Mesenchymal stem cell (in vitro differentiated cells and primary cell): ENCODE measurements around the gene KIF1B.
A peak's percentile ranks its signal among the peaks of the same experiment; 100 is the strongest.
"Not testable (repeated sequence)": the region's sequence is repeated elsewhere in the genome, so short reads cannot be mapped to it uniquely, and the experiment has no call there.

ENCODE experiments used
- DNase-seq: peaks from one replicate; pipeline ENCODE4 v3.0.0-alpha.2; 2013
- H2AFZ ChIP-seq: one replicate; pipeline ENCODE4 v1.6.1; 2013; ENCODE audit warnings: low read depth, mild to moderate bottlenecking, control low read depth, inconsistent platforms, low read length, moderate library complexity
- H2AK5ac ChIP-seq: 2 replicates; pipeline ENCODE4 v1.6.1; 2013; ENCODE audit warnings: low read length, moderate library complexity, mild to moderate bottlenecking, inconsistent platforms; ENCODE audit not compliant: severe bottlenecking
- H2BK120ac ChIP-seq: one replicate; pipeline ENCODE4 v1.6.1; 2013; ENCODE audit warnings: low read depth, mild to moderate bottlenecking, inconsistent platforms, low read length, moderate library complexity
- H2BK12ac ChIP-seq, 2 experiments: one replicate each; pipeline ENCODE4 v1.6.1; 2013; ENCODE audit warnings: inconsistent platforms in 2 of 2, low read length in 2 of 2, mild to moderate bottlenecking in 2 of 2, moderate library complexity in 2 of 2, control low read depth in 1 of 2
- H2BK15ac ChIP-seq: one replicate; pipeline ENCODE4 v1.6.1; 2013; ENCODE audit warnings: mild to moderate bottlenecking, low read depth, inconsistent platforms; ENCODE audit not compliant: poor library complexity, severe bottlenecking
- H2BK5ac ChIP-seq: 2 replicates; pipeline ENCODE4 v1.6.1; 2013; ENCODE audit warnings: low read depth, mild to moderate bottlenecking, low read length, control low read depth, inconsistent platforms; ENCODE audit not compliant: poor library complexity, severe bottlenecking
- H3K14ac ChIP-seq, 2 experiments: one replicate each; pipeline ENCODE4 v1.6.1; 2013; ENCODE audit warnings: inconsistent platforms in 2 of 2, low read length in 2 of 2, control low read depth in 1 of 2, mild to moderate bottlenecking in 1 of 2, moderate library complexity in 1 of 2
- H3K18ac ChIP-seq, 2 experiments: one replicate each; pipeline ENCODE4 v1.6.1; 2013; ENCODE audit warnings: inconsistent platforms in 2 of 2, low read length in 2 of 2, control low read depth in 1 of 2, low read depth in 1 of 2, mild to moderate bottlenecking in 1 of 2
- H3K23ac ChIP-seq, 2 experiments: one replicate each; pipeline ENCODE4 v1.6.1; 2013; ENCODE audit warnings: inconsistent platforms in 2 of 2, low read length in 2 of 2, mild to moderate bottlenecking in 2 of 2, moderate library complexity in 2 of 2, control low read depth in 1 of 2
- H3K27ac ChIP-seq: 2 replicates; pipeline ENCODE4 v1.5.1; 2013; ENCODE audit warnings: mild to moderate bottlenecking, moderate library complexity, low read length, control low read depth, inconsistent platforms; ENCODE audit not compliant: poor library complexity, severe bottlenecking
- H3K27me3 ChIP-seq, 2 experiments: 2 replicates each; pipeline versions ENCODE4 v1.6.1 to v1.7.0; 2013; ENCODE audit warnings: low read length in 2 of 2, mild to moderate bottlenecking in 2 of 2, moderate library complexity in 2 of 2, control low read depth in 1 of 2, inconsistent platforms in 1 of 2; ENCODE audit not compliant: control insufficient read depth in 1 of 2, insufficient read depth in 1 of 2
- H3K36me3 ChIP-seq, 2 experiments: 2 replicates each; pipeline versions ENCODE4 v1.6.1 to v1.7.0; 2013; ENCODE audit warnings: low read length in 2 of 2, control low read depth in 1 of 2, inconsistent platforms in 1 of 2, low read depth in 1 of 2, mild to moderate bottlenecking in 1 of 2; ENCODE audit not compliant: insufficient read depth in 2 of 2, control insufficient read depth in 1 of 2
- H3K4ac ChIP-seq, 2 experiments: one replicate each; pipeline ENCODE4 v1.6.1; 2013; ENCODE audit warnings: inconsistent platforms in 2 of 2, low read length in 2 of 2, mild to moderate bottlenecking in 2 of 2, moderate library complexity in 2 of 2, control low read depth in 1 of 2, low read depth in 1 of 2
- H3K4me1 ChIP-seq: 2 replicates; pipeline ENCODE4 v1.6.1; 2013; ENCODE audit warnings: low read depth, low read length, control low read depth; ENCODE audit not compliant: control insufficient read depth, insufficient read depth
- H3K4me2 ChIP-seq: 2 replicates; pipeline ENCODE4 v1.6.1; 2013; ENCODE audit warnings: low read length, mild to moderate bottlenecking, inconsistent platforms; ENCODE audit not compliant: poor library complexity, severe bottlenecking
- H3K4me3 ChIP-seq, 2 experiments: 2 replicates each; pipeline versions ENCODE4 v1.5.1 to v1.7.0; 2013; ENCODE audit warnings: low read length in 2 of 2, mild to moderate bottlenecking in 2 of 2, control low read depth in 1 of 2, low read depth in 1 of 2; ENCODE audit not compliant: insufficient read depth in 1 of 2
- H3K79me1 ChIP-seq: replicated peaks from 2 replicates; pipeline ENCODE4 v1.6.1; 2013; ENCODE audit warnings: mild to moderate bottlenecking, control low read depth, low read length, inconsistent platforms; ENCODE audit not compliant: poor library complexity, severe bottlenecking
- H3K9ac ChIP-seq: 2 replicates; pipeline ENCODE4 v1.7.0; 2013; ENCODE audit warnings: mild to moderate bottlenecking, low read length, moderate library complexity
- H3K9me3 ChIP-seq: 2 replicates; pipeline ENCODE4 v1.7.0; 2013; ENCODE audit warnings: mild to moderate bottlenecking, low read length; ENCODE audit not compliant: control insufficient read depth
- H4K8ac ChIP-seq: one replicate; pipeline ENCODE4 v1.6.1; 2013; ENCODE audit warnings: inconsistent platforms, mild to moderate bottlenecking, low read length, moderate library complexity
- H4K91ac ChIP-seq: one replicate; pipeline ENCODE4 v1.6.1; 2013; ENCODE audit warnings: mild to moderate bottlenecking, low read length, inconsistent platforms
- WGBS: methylation state at CpG from one replicate; pipeline ENCODE4 v1.1.7; 2013; ENCODE audit warnings: mixed read lengths; 5-methylcytosine and 5-hydroxymethylcytosine counted together

The KIF1B gene

GRCh38 chr1:10425826-10426534 is 215.6 kb downstream of the KIF1B start:
- not testable (repeated sequence) for H3K4ac ChIP-seq, H3K4me3 ChIP-seq, H3K4me1 ChIP-seq, H2BK5ac ChIP-seq, H3K27ac ChIP-seq, H2BK120ac ChIP-seq, H4K91ac ChIP-seq, H3K4me2 ChIP-seq, H2AK5ac ChIP-seq, H3K79me1 ChIP-seq, H3K18ac ChIP-seq, H3K23ac ChIP-seq, H3K27me3 ChIP-seq, H3K9me3 ChIP-seq, H2BK12ac ChIP-seq, H3K9ac ChIP-seq, DNase-seq, H2BK15ac ChIP-seq, H3K14ac ChIP-seq, H2AFZ ChIP-seq, H4K8ac ChIP-seq
- H3K36me3 ChIP-seq, result peaks cover 8 to 27% of the 10 kb centered on the region in 2 experiments
- WGBS, result 95% methylated on average over 16 of the region's 21 CpGs

DNA sequence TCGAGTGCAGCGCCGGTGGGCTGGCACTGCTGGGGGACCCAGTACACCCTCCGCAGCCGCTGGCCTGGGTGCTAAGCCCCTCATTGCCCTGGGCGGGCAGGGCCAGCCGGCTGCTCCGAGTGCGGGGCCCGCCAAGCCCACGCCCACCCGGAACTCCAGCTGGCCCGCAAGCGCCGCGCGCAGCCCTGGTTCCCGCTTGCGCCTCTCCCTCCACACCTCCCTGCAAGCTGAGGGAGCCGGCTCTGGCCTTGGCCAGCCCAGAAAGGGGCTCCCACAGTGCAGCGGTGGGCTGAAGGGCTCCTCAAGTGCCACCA is 216.1 kb downstream of the KIF1B start:
- not testable (repeated sequence) for H4K91ac ChIP-seq, H3K4ac ChIP-seq, H2BK15ac ChIP-seq, H2BK120ac ChIP-seq, H2AFZ ChIP-seq, H3K27me3 ChIP-seq, H3K4me3 ChIP-seq, H3K4me2 ChIP-seq, H3K27ac ChIP-seq, DNase-seq, H3K18ac ChIP-seq, H2BK5ac ChIP-seq, H3K9me3 ChIP-seq, H2AK5ac ChIP-seq, H3K4me1 ChIP-seq, H3K23ac ChIP-seq, H2BK12ac ChIP-seq, H4K8ac ChIP-seq, H3K9ac ChIP-seq, H3K79me1 ChIP-seq, H3K14ac ChIP-seq
- peaks cover 2 to 21% of the 10 kb centered on the region in 2 experiments for H3K36me3 ChIP-seq
- WGBS, result 98% methylated on average over 18 of the region's 21 CpGs

DNA sequence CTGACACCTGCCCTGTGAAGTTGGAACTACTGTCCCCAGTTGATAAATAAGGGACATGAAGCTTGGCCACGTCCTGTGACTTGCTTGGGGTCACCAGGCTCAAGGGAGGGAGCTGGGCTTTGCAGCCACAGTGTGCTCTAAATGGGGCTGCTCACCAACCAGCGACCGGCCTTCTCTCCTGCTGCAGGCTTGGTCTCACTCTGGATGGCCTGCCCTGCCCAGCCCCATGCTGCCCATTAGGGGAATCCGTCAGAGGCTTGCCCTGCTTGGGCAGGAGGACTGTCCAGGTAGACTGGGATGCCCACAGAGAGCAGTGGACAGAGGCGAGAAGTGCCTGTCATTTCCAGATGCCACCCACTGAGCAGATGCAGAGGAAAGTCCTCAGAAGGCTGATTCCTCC is 218.6 kb downstream of the KIF1B start:
- H3K4me3 ChIP-seq, result no peak overlapping the region
- 81% methylated on average over 5 of the region's 5 CpGs for WGBS
- peaks cover 22% of the 10 kb centered on the region for H3K79me1 ChIP-seq
- no peak overlapping the region for H3K27ac ChIP-seq
- no peak overlapping the region for H2AK5ac ChIP-seq
- no peak overlapping the region for H3K4me2 ChIP-seq
- H3K4ac ChIP-seq, result peak overlapping the region in 1 of 2 experiments; percentile 5
- H2BK15ac ChIP-seq, result no peak overlapping the region
- no peak overlapping the region for H2BK120ac ChIP-seq
- no peak overlapping the region for H3K23ac ChIP-seq
- H3K4me1 ChIP-seq, result peaks cover 14% of the 10 kb centered on the region
- peaks cover 0 to 2% of the 10 kb centered on the region in 2 experiments for H3K36me3 ChIP-seq
- no peak overlapping the region for H4K8ac ChIP-seq
- H3K9me3 ChIP-seq, result no peaks in the 10 kb centered on the region
- H2AFZ ChIP-seq, result no peak overlapping the region
- H3K14ac ChIP-seq, result no peak overlapping the region
- no peaks in the 10 kb centered on the region for H3K27me3 ChIP-seq
- no peak overlapping the region for H4K91ac ChIP-seq
- H3K9ac ChIP-seq, result no peak overlapping the region
- DNase-seq, result no peak
- H2BK5ac ChIP-seq, result no peak overlapping the region
- no peak overlapping the region for H3K18ac ChIP-seq
- H2BK12ac ChIP-seq, result no peak overlapping the region

- H3K14ac ChIP-seq, result peak overlapping the region in 1 of 2 experiments; percentile 53
- no peak overlapping the region for H2BK5ac ChIP-seq
- no peak overlapping the region for H2BK12ac ChIP-seq
- H2BK15ac ChIP-seq, result no peak overlapping the region
- H2AK5ac ChIP-seq, result no peak overlapping the region
- peaks cover 23% of the 10 kb centered on the region for H3K79me1 ChIP-seq
- peaks cover 14% of the 10 kb centered on the region for H3K4me1 ChIP-seq
- peak overlapping the region; percentile 97 for H3K9ac ChIP-seq
- no peaks in the 10 kb centered on the region for H3K27me3 ChIP-seq
- H4K91ac ChIP-seq, result peak overlapping the region; percentile 80
- no peak for DNase-seq
- H3K4me2 ChIP-seq, result peak overlapping the region; percentile 96
- no peak overlapping the region for H3K27ac ChIP-seq
- H3K23ac ChIP-seq, result no peak overlapping the region
- peak overlapping the region; percentile 61 to 62 for H3K18ac ChIP-seq
- peak overlapping the region; percentile 95 for H4K8ac ChIP-seq
- WGBS, result 54% methylated on average over 16 of the region's 16 CpGs
- no peaks in the 10 kb centered on the region for H3K9me3 ChIP-seq
- peak overlapping the region; percentile 88 for H2AFZ ChIP-seq
- peak overlapping the region; percentile 80 to 91 for H3K4me3 ChIP-seq
- peak overlapping the region in 1 of 2 experiments; percentile 85 for H3K4ac ChIP-seq
- no peak overlapping the region for H2BK120ac ChIP-seq
- H3K36me3 ChIP-seq, result no peaks in the 10 kb centered on the region
Observed at GRCh38 chr1:10429868-10430215, 219.5 kb downstream of the KIF1B start.
